Gastroesophageal sphincter (tissue), 4 donors: ENCODE data around the gene PCDH15. TPM values are rescaled to one million over a fixed set of nuclear protein-coding genes. Genes with fewer than 3 reads are reported as not detected.

Experiments
- ATAC-seq: fragments of 150-250 bp; one replicate; pipeline ENCODE4 v1.9.1; 2016; ENCODE audit warnings: mild to moderate bottlenecking, moderate library complexity
- H3K27ac ChIP-seq, 4 donors: fragments of 200-600 bp; sonication (generic) in 3 of 4; 1 replicate in 3 of 4; 2 replicates in 1 of 4; pipeline ENCODE4 v1.5.1; 2016 to 2019
- H3K27me3 ChIP-seq: fragments of 200-600 bp; sonication (generic); one replicate; pipeline ENCODE4 v1.5.1; 2019
- H3K36me3 ChIP-seq, 2 donors: fragments of 200-600 bp; sonication (generic); one replicate each; pipeline ENCODE4 v1.5.1; 2019; ENCODE audit warnings: control low read depth in 1 of 2
- H3K4me1 ChIP-seq, 3 donors: fragments of 200-600 bp; sonication (generic); 1 replicate in 2 of 3; 2 replicates in 1 of 3; pipeline ENCODE4 v1.5.1; 2016 to 2019; ENCODE audit warnings: control low read depth in 2 of 3
- H3K4me3 ChIP-seq, 2 donors: fragments of 200-600 bp; sonication (generic); one replicate each; pipeline ENCODE4 v1.5.1; 2019; ENCODE audit warnings: mild to moderate bottlenecking in 1 of 2, moderate library complexity in 1 of 2
- H3K9me3 ChIP-seq, 3 donors: fragments of 200-600 bp; sonication (generic); one replicate each; pipeline ENCODE4 v1.5.1; 2017 to 2019; ENCODE audit warnings: control low read depth in 2 of 3
- CTCF ChIP-seq, 4 experiments: fragments of 200-600 bp in 2 of 4; fragments of 450-650 bp in 2 of 4; sonication (generic) in 1 of 4; IDR thresholded peaks; one replicate each; pipeline ENCODE4 v1.5.1; 2017 to 2019; ENCODE audit warnings: antibody characterized with exemption in 4 of 4, mild to moderate bottlenecking in 2 of 4, moderate library complexity in 2 of 4
- EP300 ChIP-seq: sonication (generic); formaldehyde crosslinking; IDR thresholded peaks from one replicate; pipeline ENCODE4 v1.6.1; 2017; ENCODE audit warnings: antibody characterized with exemption, mild to moderate bottlenecking
- POLR2A ChIP-seq, 2 donors: fragments of 450-650 bp; IDR thresholded peaks; one replicate each; pipeline ENCODE4 v1.6.1; 2017; ENCODE audit warnings: antibody characterized with exemption in 2 of 2, mild to moderate bottlenecking in 2 of 2, moderate library complexity in 1 of 2
- POLR2AphosphoS5 ChIP-seq: sonication (generic); formaldehyde crosslinking; IDR thresholded peaks from one replicate; pipeline ENCODE4 v1.6.1; 2017; ENCODE audit warnings: antibody characterized with exemption
- WGBS, 2 donors: methylation state at CpG; one replicate each; pipeline ENCODE4 v1.1.5; 2018; ENCODE audit warnings: low coverage in 1 of 2; 5-methylcytosine and 5-hydroxymethylcytosine counted together
- total RNA-seq, 4 donors: library from RNA; depleted of rRNA; stranded (reverse); fragments of >200 nt; gene quantifications; one replicate each; pipeline ENCODE4 v1.1.0, GENCODE V29; 2016

The PCDH15 gene
- under 1 TPM in 3 of 4 donors, not detected in 1; 0.10 to 0.50 (median 0.27) TPM for total RNA-seq

- H3K27ac ChIP-seq, result no peak within 1 kb of the TSS
- TF ChIP-seq EP300 (no peak), CTCF (IDR thresholded peaks at IDR 0.05) (peak in 1 of 4 experiments; percentile 38), POLR2A (IDR thresholded peaks at IDR 0.05) (no peak), POLR2AphosphoS5 (no peak)
- ATAC-seq, result no peak
- H3K36me3 ChIP-seq, result no peaks in the 10 kb centered on the region
- no peaks in the 10 kb centered on the region for H3K27me3 ChIP-seq
- WGBS, 2 donors, result 5 to 12% methylated on average over 9 to 10 of the region's 10 CpGs
- H3K9me3 ChIP-seq, result no peaks in the 10 kb centered on the region
- no peak within 1 kb of the TSS for H3K4me3 ChIP-seq
- H3K4me1 ChIP-seq, result no peaks in the 10 kb centered on the region
Measured at GRCh38 chr10:54800741-54801421, at the start of gene PCDH15. PCDH15 (minus strand) TSS chr10:54801231; CDS start chr10:54664262, 136,969 bp downstream.

- Histone ChIP-seq H3K9me3 (no peaks in the 10 kb centered on the region), H3K27me3 (no peaks in the 10 kb centered on the region), H3K4me1 (no peaks in the 10 kb centered on the region), H3K4me3 (no peak overlapping the region), H3K36me3 (no peaks in the 10 kb centered on the region), H3K27ac (no peak overlapping the region)
- ATAC-seq, result no peak
- TF ChIP-seq POLR2AphosphoS5 (no peak), CTCF (IDR thresholded peaks at IDR 0.05) (no peak), POLR2A (IDR thresholded peaks at IDR 0.05) (no peak), EP300 (no peak)
Measured at GRCh38 chr10:54843932-54844331, 42.9 kb upstream of the PCDH15 start.

- no peak for TF ChIP-seq CTCF (IDR thresholded peaks at IDR 0.05)
- TF ChIP-seq POLR2A (IDR thresholded peaks at IDR 0.05), result no peak
- TF ChIP-seq POLR2AphosphoS5, result no peak
- no peak for TF ChIP-seq EP300
- WGBS, 2 donors, result 47 to 50% methylated on average over 5 of the region's 5 CpGs
- ATAC-seq, result no peak
- H3K36me3 ChIP-seq, result no peaks in the 10 kb centered on the region
- no peaks in the 10 kb centered on the region for H3K4me1 ChIP-seq
- H3K9me3 ChIP-seq, result no peaks in the 10 kb centered on the region
- H3K27me3 ChIP-seq, result no peaks in the 10 kb centered on the region
- no peak overlapping the region for H3K27ac ChIP-seq
- no peak overlapping the region for H3K4me3 ChIP-seq
Measured at GRCh38 chr10:54843085-54843646, 42.1 kb upstream of the PCDH15 start.

- no peaks in the 10 kb centered on the region for H3K9me3 ChIP-seq
- no peaks in the 10 kb centered on the region for H3K36me3 ChIP-seq
- no peak overlapping the region for H3K4me3 ChIP-seq
- ATAC-seq, result no peak
- no peaks in the 10 kb centered on the region for H3K27me3 ChIP-seq
- 81 to 82% methylated on average over 5 of the region's 5 CpGs for WGBS, 2 donors
- H3K4me1 ChIP-seq, result no peaks in the 10 kb centered on the region
- no peak for TF ChIP-seq POLR2AphosphoS5
- TF ChIP-seq CTCF (IDR thresholded peaks at IDR 0.05), result no peak
- TF ChIP-seq EP300, result no peak
- no peak for TF ChIP-seq POLR2A (IDR thresholded peaks at IDR 0.05)
- no peak overlapping the region for H3K27ac ChIP-seq
Measured at GRCh38 chr10:54837479-54837878, 36.4 kb upstream of the PCDH15 start.

GRCh38 chr10:54833029-54833428 lies 32.0 kb upstream of the PCDH15 start:
- Histone ChIP-seq H3K27ac (no peak overlapping the region), H3K36me3 (no peaks in the 10 kb centered on the region), H3K4me1 (no peaks in the 10 kb centered on the region), H3K4me3 (no peak overlapping the region), H3K9me3 (no peaks in the 10 kb centered on the region), H3K27me3 (no peaks in the 10 kb centered on the region)
- 36 to 68% methylated on average over 2 of the region's 2 CpGs for WGBS, 2 donors
- no peak for TF ChIP-seq CTCF (IDR thresholded peaks at IDR 0.05)
- TF ChIP-seq POLR2AphosphoS5, result no peak
- TF ChIP-seq POLR2A (IDR thresholded peaks at IDR 0.05), result no peak
- no peak for TF ChIP-seq EP300
- no peak for ATAC-seq
